H1 (cell line): ENCODE results near the gene MYOM3. TPM values are rescaled to one million over a fixed set of nuclear protein-coding genes. Genes with fewer than 3 reads are reported as not detected.
A peak's percentile ranks its signal among the peaks of the same experiment; 100 is the strongest.

Experiments used
- CTCF ChIA-PET: fragments of 300-600 bp; sonication (Branson Sonifier 250); formaldehyde crosslinking; loops from one replicate; lab custom pipeline; 2021; ENCODE audit not compliant: partially characterized antibody; lab: Charles Lee
- POLR2A ChIA-PET: fragments of 300-600 bp; sonication (Branson Sonifier 250); formaldehyde crosslinking; loops from one replicate; lab custom pipeline; 2021; ENCODE audit warnings: inconsistent platforms; ENCODE audit not compliant: partially characterized antibody; lab: Charles Lee
- DNase-seq, 2 experiments: peaks; one replicate each; pipeline versions ENCODE4 v3.0.0 to v3.0.0-alpha.2; 2010 to 2022; ENCODE audit warnings: low spot score in 2 of 2, low read depth in 1 of 2, mixed read lengths in 1 of 2
- FAIRE-seq: peaks from 2 replicates; lab custom pipeline; 2011; peaks lifted over from hg19 to GRCh38; lab: Jason Lieb, UNC
- H2AFZ ChIP-seq: 2 replicates; pipeline ENCODE4 v1.8.1; 2012; ENCODE audit warnings: low read length, inconsistent platforms
- H2AK5ac ChIP-seq: 2 replicates; pipeline ENCODE4 v1.6.1; 2013; ENCODE audit warnings: low read depth, low read length
- H2BK120ac ChIP-seq: replicated peaks from 2 replicates; pipeline ENCODE3; 2013; ENCODE audit warnings: low read depth, low read length, inconsistent platforms
- H2BK12ac ChIP-seq: 2 replicates; pipeline ENCODE4 v1.6.1; 2013; ENCODE audit warnings: low read depth, low read length
- H2BK15ac ChIP-seq: 2 replicates; pipeline ENCODE4 v1.6.1; 2013; ENCODE audit warnings: low read length
- H2BK20ac ChIP-seq: 2 replicates; pipeline ENCODE4 v1.6.1; 2013; ENCODE audit warnings: low read length
- H2BK5ac ChIP-seq: 2 replicates; pipeline ENCODE4 v1.6.1; 2013; ENCODE audit warnings: low read depth, low read length
- H3K14ac ChIP-seq: 2 replicates; pipeline ENCODE4 v1.6.1; 2013; ENCODE audit warnings: inconsistent platforms; ENCODE audit not compliant: insufficient read length
- H3K18ac ChIP-seq: 2 replicates; pipeline ENCODE4 v1.6.1; 2013; ENCODE audit warnings: low read length; ENCODE audit errors: extremely low read depth
- H3K23ac ChIP-seq: 2 replicates; pipeline ENCODE4 v1.6.1; 2013; ENCODE audit warnings: inconsistent platforms; ENCODE audit not compliant: insufficient read length
- H3K23me2 ChIP-seq: 2 replicates; pipeline ENCODE4 v1.6.1; 2013; ENCODE audit warnings: low read depth, low read length
- H3K27ac ChIP-seq: 2 replicates; pipeline ENCODE4 v1.6.1; 2011; ENCODE audit warnings: low read depth, low read length, inconsistent platforms
- H3K27me3 ChIP-seq, 4 experiments: replicated peaks in 1 of 4; 1 replicate in 1 of 4; 2 replicates in 3 of 4; pipeline versions ENCODE4 v1.6.1 to v1.8.1; 2011 to 2013; ENCODE audit warnings: low read length in 3 of 4, mild to moderate bottlenecking in 3 of 4, inconsistent platforms in 2 of 4, mixed read lengths in 2 of 4, moderate library complexity in 1 of 4; ENCODE audit not compliant: control insufficient read depth in 3 of 4, insufficient read depth in 3 of 4; ENCODE audit errors: extremely low read depth in 1 of 4
- H3K36me3 ChIP-seq, 4 experiments: 2 replicates each; pipeline versions ENCODE4 v1.6.1 to v1.8.1; 2011 to 2013; ENCODE audit warnings: mild to moderate bottlenecking in 4 of 4, low read length in 3 of 4, moderate library complexity in 2 of 4, control low read depth in 1 of 4, inconsistent platforms in 1 of 4; ENCODE audit not compliant: insufficient read depth in 4 of 4, control insufficient read depth in 2 of 4
- H3K4ac ChIP-seq: replicated peaks from 2 replicates; pipeline ENCODE3; 2013; ENCODE audit warnings: low read length, low read depth, mixed read lengths, inconsistent platforms; ENCODE audit not compliant: insufficient read length
- H3K4me1 ChIP-seq, 4 experiments: replicated peaks in 1 of 4; 1 replicate in 1 of 4; 2 replicates in 3 of 4; pipeline versions ENCODE4 v1.6.1 to v1.8.1; 2011 to 2013; ENCODE audit warnings: low read length in 3 of 4, inconsistent platforms in 2 of 4, mixed read lengths in 1 of 4; ENCODE audit not compliant: insufficient read depth in 4 of 4, control insufficient read depth in 3 of 4
- H3K4me2 ChIP-seq, 2 experiments: 2 replicates each; pipeline versions ENCODE4 v1.6.1 to v1.8.1; 2011 to 2013; ENCODE audit warnings: low read depth in 2 of 2, low read length in 2 of 2, control low read depth in 1 of 2, inconsistent platforms in 1 of 2, mild to moderate bottlenecking in 1 of 2; ENCODE audit not compliant: insufficient read depth in 1 of 2
- H3K4me3 ChIP-seq, 4 experiments: fragments of 200-600, 300-600 bp in 1 of 4; sonication (generic), shearing (Covaris generic), sonication (Bioruptor Twin) in 1 of 4; 2 replicates each; pipeline versions ENCODE4 v1.5.1 to v1.8.1; 2011 to 2016; ENCODE audit warnings: low read length in 4 of 4, low read depth in 3 of 4, control low read depth in 2 of 4, inconsistent platforms in 2 of 4, mild to moderate bottlenecking in 2 of 4, mixed read lengths in 1 of 4, moderate library complexity in 1 of 4; ENCODE audit not compliant: insufficient read depth in 2 of 4; ENCODE audit errors: extremely low read depth in 1 of 4
- H3K56ac ChIP-seq: replicated peaks from 2 replicates; pipeline ENCODE3; 2013; ENCODE audit warnings: low read depth, mild to moderate bottlenecking, mixed read lengths, low read length, inconsistent platforms; ENCODE audit not compliant: insufficient read length
- H3K79me1 ChIP-seq: 2 replicates; pipeline ENCODE4 v1.6.1; 2013; ENCODE audit warnings: low read depth, low read length, control low read depth
- H3K79me2 ChIP-seq, 2 experiments: 2 replicates each; pipeline versions ENCODE4 v1.6.1 to v1.8.1; 2012 to 2013; ENCODE audit warnings: low read length in 2 of 2, mild to moderate bottlenecking in 2 of 2, inconsistent platforms in 1 of 2; ENCODE audit not compliant: insufficient read depth in 2 of 2, control insufficient read depth in 1 of 2
- H3K9ac ChIP-seq, 4 experiments: replicated peaks in 1 of 4; 1 replicate in 1 of 4; 2 replicates in 3 of 4; pipeline versions ENCODE4 v1.6.1 to v1.8.1; 2011 to 2013; ENCODE audit warnings: low read depth in 3 of 4, low read length in 3 of 4, control low read depth in 2 of 4, mild to moderate bottlenecking in 2 of 4, moderate library complexity in 2 of 4, inconsistent platforms in 1 of 4; ENCODE audit errors: extremely low read depth in 1 of 4
- H3K9me3 ChIP-seq, 2 experiments: 2 replicates each; pipeline versions ENCODE4 v1.6.1 to v1.8.1; 2012 to 2013; ENCODE audit warnings: mild to moderate bottlenecking in 2 of 2, moderate library complexity in 2 of 2, control low read depth in 1 of 2, inconsistent platforms in 1 of 2, low read depth in 1 of 2, low read length in 1 of 2, mixed read lengths in 1 of 2; ENCODE audit not compliant: insufficient read depth in 2 of 2
- H4K20me1 ChIP-seq, 2 experiments: replicated peaks in 1 of 2; 2 replicates each; pipeline versions ENCODE3 to v1.8.1; 2011 to 2013; ENCODE audit warnings: inconsistent platforms in 2 of 2, low read length in 2 of 2, mild to moderate bottlenecking in 1 of 2; ENCODE audit not compliant: insufficient read depth in 2 of 2, control insufficient read depth in 1 of 2
- H4K5ac ChIP-seq: 2 replicates; pipeline ENCODE4 v1.6.1; 2013; ENCODE audit warnings: low read length, low read depth, mixed read lengths, inconsistent platforms; ENCODE audit not compliant: insufficient read length
- H4K8ac ChIP-seq: 2 replicates; pipeline ENCODE4 v1.8.0; 2013; ENCODE audit warnings: mild to moderate bottlenecking, moderate library complexity, low read length, inconsistent platforms; ENCODE audit not compliant: insufficient read depth; ENCODE audit errors: extremely low read depth
- H4K91ac ChIP-seq: replicated peaks from 2 replicates; pipeline ENCODE3; 2013; ENCODE audit warnings: low read length, mixed read lengths, inconsistent platforms; ENCODE audit not compliant: insufficient read length
- CBX8 ChIP-seq: fragments of 300-800, 300-1000 bp; sonication (generic); IDR thresholded peaks from 2 replicates; pipeline ENCODE4 v1.7.1; 2016; ENCODE audit warnings: low read depth, low read length, borderline replicate concordance
- KDM4A ChIP-seq: IDR thresholded peaks from one replicate; pipeline ENCODE4 v1.7.1; 2012; ENCODE audit warnings: low read depth, mild to moderate bottlenecking, moderate library complexity, low read length, inconsistent platforms; ENCODE audit not compliant: severe bottlenecking
- PHF8 ChIP-seq: fragments of 200-600 bp; sonication (generic); conservative IDR thresholded peaks from 2 replicates; pipeline ENCODE4 v1.7.1; 2012; ENCODE audit warnings: low read depth, mild to moderate bottlenecking, inconsistent platforms, low read length, moderate library complexity
- POLR2A ChIP-seq, 2 experiments: IDR thresholded peaks; 1 replicate in 1 of 2; 2 replicates in 1 of 2; pipeline ENCODE4 v1.6.1; 2011; ENCODE audit warnings: low read depth in 2 of 2, low read length in 2 of 2, mild to moderate bottlenecking in 2 of 2; ENCODE audit errors: control extremely low read depth in 1 of 2
- POLR2AphosphoS5 ChIP-seq: IDR thresholded peaks from 2 replicates; pipeline ENCODE4 v1.6.1; 2011; ENCODE audit warnings: low read depth, low read length
- RNF2 ChIP-seq: fragments of 200-900, 300-1000 bp; sonication (generic); IDR thresholded peaks from 2 replicates; pipeline ENCODE4 v1.7.1; 2016; ENCODE audit warnings: borderline replicate concordance, low read depth, mild to moderate bottlenecking, antibody characterized with exemption, low read length; ENCODE audit not compliant: poor library complexity, severe bottlenecking; ENCODE audit errors: missing control alignments
- SIN3A ChIP-seq, 2 experiments: IDR thresholded peaks in 1 of 2; conservative IDR thresholded peaks in 1 of 2; 2 replicates each; pipeline ENCODE4 v1.6.1; 2011 to 2012; ENCODE audit warnings: low read length in 2 of 2, improper control_type of control experiment in 1 of 2, low read depth in 1 of 2, mild to moderate bottlenecking in 1 of 2
- WGBS, 2 experiments: shearing (Covaris generic) in 1 of 2; methylation state at CpG; one replicate each; pipeline versions ENCODE4 v1.1.6 to v1.1.7; 2013 to 2015; ENCODE audit warnings: low lambda C conversion rate in 2 of 2, mixed read lengths in 2 of 2, inconsistent platforms in 1 of 2, low coverage in 1 of 2, missing lambda C conversion rate in 1 of 2; ENCODE audit not compliant: insufficient replicate concordance in 2 of 2, insufficient coverage in 1 of 2, insufficient read length in 1 of 2; ENCODE audit errors: extremely low coverage in 1 of 2, missing lambda C conversion rate in 1 of 2; 5-methylcytosine and 5-hydroxymethylcytosine counted together
- polyA plus RNA-seq, 7 experiments: library from polyadenylated mRNA; depleted of rRNA in 3 of 7; stranded (reverse) in 5 of 7; unstranded in 2 of 7; fragments of >200 nt in 5 of 7; fragments of 200-250 nt in 2 of 7; gene quantifications; 1 replicate in 5 of 7; 2 replicates in 1 of 7; 4 replicates in 1 of 7; pipeline versions ENCODE4 v1.2.1 to v1.2.3, GENCODE V29; 2011 to 2013; ENCODE audit warnings: missing spikeins in 2 of 7, mixed read lengths in 2 of 7
- total RNA-seq: library from RNA; stranded (reverse); fragmentation: NEBNext Ultra II Directional; extraction: Animal tissue kit (Norgen Biotek cat#: 25700); gene quantifications from 2 replicates; pipeline ENCODE4 v1.2.1, GENCODE V29; 2021
- TF ChIP-seq, protein P1 (sequence below): IDR thresholded peaks from 2 replicates; pipeline ENCODE4 v1.6.1; 2012; ENCODE audit warnings: inconsistent platforms

MYOM3 gene
- total and polyA plus RNA-seq, 2 of the 8 experiments (the other 6 are each of a cell fraction or from before 2014, with no cell fraction given), result 0.08 to 0.09 TPM

DNA sequence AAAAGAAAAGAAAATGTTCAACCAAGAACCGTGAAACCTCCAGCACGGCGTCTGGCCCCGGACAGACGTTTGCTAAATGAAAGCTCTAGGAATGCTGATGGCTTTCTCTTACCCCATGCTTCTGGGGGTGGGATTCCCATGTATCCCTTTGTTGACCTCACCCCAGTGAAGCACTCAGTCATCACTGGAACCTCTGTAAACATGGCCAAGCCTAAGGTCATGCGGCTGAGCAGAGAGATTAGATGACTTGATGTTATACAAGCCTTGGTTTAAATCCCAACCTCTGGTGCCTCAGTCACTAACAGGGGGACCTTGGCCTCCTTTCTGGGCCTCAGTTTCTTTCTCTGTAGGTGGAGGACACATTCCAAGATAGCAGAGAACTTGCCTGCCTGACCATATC, 2.8 kb upstream of the MYOM3 start:
- ChIA-PET POLR2A (interaction anchor here (1.0 to 1.6 kb wide), 3 partner anchors 10 to 37 kb away, joined by 3 to 9 read pairs (median 3); no protein-coding TSS in a partner anchor), CTCF (interaction anchor here (1.4 to 6.8 kb wide), 5 partner anchors 21 to 43 kb away, joined by 3 to 35 read pairs (median 8); no protein-coding TSS in a partner anchor)
- H3K79me2 ChIP-seq, result no peaks in the 10 kb centered on the region
- no peak overlapping the region for H3K23ac ChIP-seq
- peak overlapping the region; percentile 86; the same call in 1 of the 2 replicates for H2AK5ac ChIP-seq
- H3K9me3 ChIP-seq, result no peaks in the 10 kb centered on the region
- no peaks in the 10 kb centered on the region for H3K27me3 ChIP-seq
- H3K14ac ChIP-seq, result no peak overlapping the region
- DNase-seq (no peak), FAIRE-seq (no peak)
- H2BK12ac ChIP-seq, result peak overlapping the region; percentile 63; the same call in 1 of the 2 replicates
- H3K9ac ChIP-seq, result no peak overlapping the region
- no peak overlapping the region for H3K56ac ChIP-seq
- H3K4me3 ChIP-seq, result no peak overlapping the region
- H3K18ac ChIP-seq, result no peak overlapping the region
- peak overlapping the region in 1 of 2 experiments; percentile 14; a peak in 2 of 4 replicates for H3K4me2 ChIP-seq
- H3K23me2 ChIP-seq, result no peaks in the 10 kb centered on the region; the same call in 1 of the 2 replicates
- peaks cover 0 to 6% (median 4%) of the 10 kb centered on the region in 4 experiments; a peak in 4 of 7 replicates for H3K4me1 ChIP-seq
- H3K27ac ChIP-seq, result no peak overlapping the region
- H4K91ac ChIP-seq, result peak overlapping the region; percentile 14
- 0 out of 2 replicates have a peak overlapping the region, but pooled peaks have one; percentile 1 for H2AFZ ChIP-seq
- H4K20me1 ChIP-seq, result no peaks in the 10 kb centered on the region
- H3K4ac ChIP-seq, result no peak overlapping the region
- H2BK5ac ChIP-seq, result no peak overlapping the region
- no peak overlapping the region for H4K5ac ChIP-seq
- peak overlapping the region; percentile 23; the same call in 1 of the 2 replicates for H2BK20ac ChIP-seq
- TF ChIP-seq PHF8 (no peak), POLR2A (IDR thresholded peaks at IDR 0.05; ENCODE audit: control extremely low read depth in 1 of 2, low read depth in 2 of 2, low read length in 2 of 2) (no peak), KDM4A (no peak), RNF2 (no peak), SIN3A (conservative IDR thresholded peaks at IDR 0.05 in 1 of 2, IDR thresholded peaks at IDR 0.05 in 1 of 2; ENCODE audit: low read depth in 1 of 2, low read length in 2 of 2) (no peak), POLR2AphosphoS5 (no peak), CBX8 (no peak)
- TF ChIP-seq, protein P1, sequence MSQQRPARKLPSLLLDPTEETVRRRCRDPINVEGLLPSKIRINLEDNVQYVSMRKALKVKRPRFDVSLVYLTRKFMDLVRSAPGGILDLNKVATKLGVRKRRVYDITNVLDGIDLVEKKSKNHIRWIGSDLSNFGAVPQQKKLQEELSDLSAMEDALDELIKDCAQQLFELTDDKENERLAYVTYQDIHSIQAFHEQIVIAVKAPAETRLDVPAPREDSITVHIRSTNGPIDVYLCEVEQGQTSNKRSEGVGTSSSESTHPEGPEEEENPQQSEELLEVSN, result no peak
- no peaks in the 10 kb centered on the region for H3K36me3 ChIP-seq
- peak overlapping the region; percentile 16 for H2BK120ac ChIP-seq
- no peak overlapping the region for H4K8ac ChIP-seq
- WGBS, 2 experiments, result 95% methylated on average over 6 of the region's 6 CpGs; no CpG with 5 or more reads in 1 of the 2 experiments
- no peaks in the 10 kb centered on the region for H3K79me1 ChIP-seq
- no peak overlapping the region for H2BK15ac ChIP-seq
